CD4-positive, alpha-beta memory T cell (primary cell): ENCODE data around the gene IFI27L2. TPM values are rescaled to one million over a fixed set of nuclear protein-coding genes. Genes with fewer than 3 reads are reported as not detected.
"Not testable (repeated sequence)": the region's sequence is repeated elsewhere in the genome, so short reads cannot be mapped to it uniquely, and the experiment has no call there.

Experiments used
- CTCF ChIA-PET: fragments of 350-600 bp; sonication (Branson Sonifier 250); formaldehyde crosslinking; loops from one replicate; lab custom pipeline; 2021; ENCODE audit warnings: inconsistent platforms; ENCODE audit not compliant: partially characterized antibody; lab: Charles Lee
- POLR2A ChIA-PET: fragments of 350-600 bp; sonication (Branson Sonifier 250); formaldehyde crosslinking; loops from one replicate; lab custom pipeline; 2021; ENCODE audit not compliant: partially characterized antibody; lab: Charles Lee
- DNase-seq, 5 donors: peaks; one replicate each; pipeline versions ENCODE4 v3.0.0 to v3.0.0-alpha.2; 2020 to 2022; ENCODE audit warnings: mixed read lengths in 1 of 5
- H3K27ac ChIP-seq: one replicate; pipeline ENCODE4 v1.7.0; 2013; ENCODE audit warnings: low read depth, low read length
- H3K27me3 ChIP-seq: 2 replicates; pipeline ENCODE4 v1.7.0; 2013; ENCODE audit warnings: mild to moderate bottlenecking, low read length, moderate library complexity; ENCODE audit not compliant: insufficient read depth
- H3K36me3 ChIP-seq: 2 replicates; pipeline ENCODE4 v1.7.0; 2013; ENCODE audit warnings: mild to moderate bottlenecking, low read length, moderate library complexity; ENCODE audit not compliant: insufficient read depth
- H3K4me1 ChIP-seq: 2 replicates; pipeline ENCODE4 v1.7.0; 2013; ENCODE audit warnings: mild to moderate bottlenecking, low read length, moderate library complexity; ENCODE audit not compliant: insufficient read depth
- H3K4me3 ChIP-seq, 2 donors: one replicate each; pipeline ENCODE4 v1.7.0; 2013; ENCODE audit warnings: low read length in 2 of 2, mild to moderate bottlenecking in 1 of 2
- H3K9me3 ChIP-seq, 2 donors: one replicate each; pipeline ENCODE4 v1.7.0; 2013; ENCODE audit warnings: low read length in 2 of 2, control low read depth in 1 of 2; ENCODE audit not compliant: control insufficient read depth in 1 of 2
- H3K27ac Mint-ChIP-seq, 7 donors: one replicate each; pipeline ENCODE4 v1.8.0; 2020 to 2021; ENCODE audit warnings: mixed read lengths in 7 of 7, mild to moderate bottlenecking in 6 of 7, inconsistent platforms in 3 of 7, moderate library complexity in 3 of 7
- H3K27me3 Mint-ChIP-seq, 2 donors: one replicate each; pipeline ENCODE4 v1.8.0; 2020 to 2021; ENCODE audit warnings: mixed read lengths in 2 of 2
- H3K36me3 Mint-ChIP-seq, 2 donors: one replicate each; pipeline ENCODE4 v1.8.0; 2020 to 2021; ENCODE audit warnings: mixed read lengths in 2 of 2, inconsistent platforms in 1 of 2, mild to moderate bottlenecking in 1 of 2
- H3K4me1 Mint-ChIP-seq, 4 donors: one replicate each; pipeline ENCODE4 v1.8.0; 2020 to 2021; ENCODE audit warnings: mixed read lengths in 4 of 4, mild to moderate bottlenecking in 1 of 4
- H3K4me3 Mint-ChIP-seq, 8 donors: one replicate each; pipeline ENCODE4 v1.8.0; 2020 to 2021; ENCODE audit warnings: mixed read lengths in 8 of 8, mild to moderate bottlenecking in 7 of 8, moderate library complexity in 6 of 8, inconsistent platforms in 3 of 8
- H3K9me3 Mint-ChIP-seq, 8 donors: one replicate each; pipeline ENCODE4 v1.8.0; 2020 to 2021; ENCODE audit warnings: mixed read lengths in 8 of 8, mild to moderate bottlenecking in 5 of 8, inconsistent platforms in 3 of 8, moderate library complexity in 1 of 8
- intact Hi-C: fragments of 100-400 bp; cut with micrococcal nuclease; formaldehyde crosslinking; loops from one replicate; pipeline ENCODE4 v1.15.1; 2023
- polyA plus RNA-seq, 2 donors: library from polyadenylated mRNA; unstranded; fragments of 300-500 nt; fragmentation: Illumina TruSeq; gene quantifications; one replicate each; pipeline ENCODE4 v1.2.3, GENCODE V29; 2021
- total RNA-seq, 2 experiments: library from RNA; stranded (reverse); gene quantifications; one replicate each; pipeline ENCODE4 v1.2.3, GENCODE V29; 2021

Gene IFI27L2
- total and polyA plus RNA-seq, 4 experiments from 2014 or later, result 34.0 to 87.9 (median 49.8) TPM

DNA sequence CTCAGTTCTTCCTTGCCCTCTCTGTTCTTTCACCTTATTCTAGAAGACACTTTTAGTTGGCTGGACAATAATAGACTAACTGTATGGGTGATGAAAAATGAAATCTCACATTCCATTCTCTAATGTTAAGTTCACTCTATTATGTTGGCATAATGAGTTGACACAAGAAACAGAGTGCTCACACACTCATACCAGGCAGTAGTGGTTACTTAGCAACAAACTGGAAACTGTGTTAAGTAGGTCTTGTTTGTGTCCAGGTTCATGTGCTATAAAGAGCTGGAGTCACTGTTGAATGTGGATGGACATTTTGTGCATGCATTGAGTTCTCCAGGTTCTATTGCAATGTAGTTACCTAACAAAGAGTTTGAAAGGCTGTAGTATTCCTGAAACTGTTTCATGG, 27.8 kb upstream of the IFI27L2 start:
- Histone ChIP-seq H3K36me3 (no peaks in the 10 kb centered on the region), H3K4me3 (no peak overlapping the region), H3K9me3 (no peaks in the 10 kb centered on the region), H3K27ac (no peak overlapping the region), H3K27me3 (no peaks in the 10 kb centered on the region), H3K4me1 (peaks cover 50% of the 10 kb centered on the region)
- ChIA-PET CTCF (interaction anchor here (1.7 to 4.2 kb wide), 5 partner anchors 12 to 121 kb away, joined by 5 to 23 read pairs (median 15); no protein-coding TSS in a partner anchor), POLR2A (interaction anchor here (1.9 to 2.6 kb wide), 3 partner anchors 11 to 131 kb away, joined by 4 to 35 read pairs (median 6); partner anchors contain the start of gene PPP4R4)
- Mint-ChIP-seq H3K27ac (peak overlapping the region in 2 of 7 donors; percentile 29 to 81), H3K4me3 (no peak overlapping the region), H3K36me3 (no peaks in the 10 kb centered on the region), H3K4me1 (peaks cover 31 to 59% (median 49%) of the 10 kb centered on the region in 4 donors), H3K9me3 (peaks cover 0 to under 1% (median 0%) of the 10 kb centered on the region in 8 donors), H3K27me3 (peaks cover 2 to 6% of the 10 kb centered on the region in 2 donors)
- intact Hi-C loops, result no loop called here
- DNase-seq, result no peak

GRCh38 chr14:94156143-94156542, 26.7 kb upstream of the IFI27L2 start:
- H3K9me3 ChIP-seq, DNase-seq, intact Hi-C loops, H3K27me3 Mint-ChIP-seq, H3K4me3 ChIP-seq, H3K27me3 ChIP-seq, POLR2A ChIA-PET, H3K36me3 ChIP-seq, H3K36me3 Mint-ChIP-seq, H3K27ac ChIP-seq, H3K9me3 Mint-ChIP-seq: not testable (repeated sequence)
- peak overlapping the region in 1 of 8 donors; percentile 36 for H3K4me3 Mint-ChIP-seq
- H3K27ac Mint-ChIP-seq, result peak overlapping the region in 3 of 7 donors; percentile 29 to 57 (median 37)
- CTCF ChIA-PET, result interaction anchor here (1.7 to 3.8 kb wide), 2 partner anchors 13 to 19 kb away, joined by 5 to 23 read pairs; no protein-coding TSS in a partner anchor
- peaks cover 21 to 48% (median 40%) of the 10 kb centered on the region in 4 donors for H3K4me1 Mint-ChIP-seq
- peaks cover 40% of the 10 kb centered on the region for H3K4me1 ChIP-seq

DNA sequence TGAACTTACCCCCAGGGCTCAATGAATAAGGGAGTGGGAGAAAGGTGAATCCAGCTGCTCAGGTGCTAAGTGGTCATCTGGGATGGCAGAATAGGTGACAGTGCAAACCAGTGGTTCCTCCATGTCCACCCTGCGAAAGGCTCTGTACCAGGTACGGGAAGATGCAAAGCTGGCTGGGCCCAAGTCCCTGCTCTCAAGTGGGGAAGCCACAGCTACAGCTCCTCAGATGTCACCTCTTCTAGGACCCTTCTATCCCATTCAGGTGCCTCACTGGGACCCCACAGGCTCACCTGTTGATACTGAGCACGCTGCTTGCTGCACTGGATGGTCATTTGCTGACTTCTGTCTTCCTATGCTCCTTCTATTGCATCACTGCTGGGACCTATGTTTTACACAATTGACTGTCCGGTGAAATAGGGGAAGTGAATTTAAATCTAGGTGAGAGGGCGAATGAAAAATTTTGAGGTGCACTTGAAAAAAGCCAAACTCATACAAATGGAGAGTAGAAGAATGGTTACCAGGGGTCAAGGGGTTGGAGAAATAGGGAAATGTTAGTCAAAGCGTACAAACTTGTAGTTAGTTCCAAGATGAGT, 24.4 kb upstream of the IFI27L2 start:
- ChIA-PET POLR2A (no interaction called here), CTCF (interaction anchor here (1.1 to 1.5 kb wide), 2 partner anchors 17 to 214 kb away, joined by 3 to 9 read pairs; no protein-coding TSS in a partner anchor)
- no peak overlapping the region for H3K27ac ChIP-seq
- Mint-ChIP-seq H3K27ac (no peak overlapping the region), H3K27me3 (peaks cover 6% of the 10 kb centered on the region in 2 donors), H3K9me3 (peaks cover 0 to 3% (median 0%) of the 10 kb centered on the region in 8 donors), H3K4me1 (peaks cover 10 to 28% (median 21%) of the 10 kb centered on the region in 4 donors), H3K4me3 (no peak overlapping the region), H3K36me3 (no peaks in the 10 kb centered on the region)
- H3K9me3 ChIP-seq, result no peaks in the 10 kb centered on the region
- H3K36me3 ChIP-seq, result no peaks in the 10 kb centered on the region
- no peak overlapping the region for H3K4me3 ChIP-seq
- no peaks in the 10 kb centered on the region for H3K27me3 ChIP-seq
- DNase-seq, result no peak
- intact Hi-C loops, result no loop called here
- H3K4me1 ChIP-seq, result peaks cover 20% of the 10 kb centered on the region

- Histone ChIP-seq H3K4me1 (peaks cover 8% of the 10 kb centered on the region), H3K27ac (no peak overlapping the region), H3K9me3 (no peaks in the 10 kb centered on the region), H3K4me3 (no peak overlapping the region), H3K27me3 (no peaks in the 10 kb centered on the region), H3K36me3 (no peaks in the 10 kb centered on the region)
- ChIA-PET POLR2A (no interaction called here), CTCF (interaction anchor here (1.3 to 1.5 kb wide), 2 partner anchors 16 to 21 kb away, joined by 5 to 9 read pairs; no protein-coding TSS in a partner anchor)
- Mint-ChIP-seq H3K4me3 (no peak overlapping the region), H3K36me3 (no peaks in the 10 kb centered on the region), H3K4me1 (peaks cover 1 to 16% (median 9%) of the 10 kb centered on the region in 4 donors), H3K9me3 (peaks cover 0 to 3% (median 0%) of the 10 kb centered on the region in 8 donors), H3K27me3 (peaks cover 6% of the 10 kb centered on the region in 2 donors), H3K27ac (no peak overlapping the region)
- intact Hi-C loops, result no loop called here
- no peak for DNase-seq
These were observed 23.3 kb upstream of the IFI27L2 start for GRCh38 chr14:94152676-94153075.

- DNase-seq, result no peak
- Mint-ChIP-seq H3K4me1 (peaks cover 12 to 17% (median 17%) of the 10 kb centered on the region in 4 donors), H3K27me3 (peaks cover 0 to 3% of the 10 kb centered on the region in 2 donors), H3K9me3 (peaks cover 0 to 5% (median 0%) of the 10 kb centered on the region in 8 donors), H3K4me3 (peak overlapping the region in 4 of 8 donors; percentile 3 to 32 (median 14)), H3K36me3 (no peaks in the 10 kb centered on the region), H3K27ac (no peak overlapping the region)
- ChIA-PET POLR2A (interaction anchor here (0.9 to 1.4 kb wide), 3 partner anchors 10 to 183 kb away, joined by 3 to 6 read pairs (median 4); no protein-coding TSS in a partner anchor), CTCF (interaction anchor here (1.1 to 11.1 kb wide), 6 partner anchors 9 to 206 kb away, joined by 3 to 92 read pairs (median 6); partner anchors contain the start of gene IFI27L2)
- Histone ChIP-seq H3K27me3 (no peaks in the 10 kb centered on the region), H3K4me1 (peaks cover 7% of the 10 kb centered on the region), H3K36me3 (no peaks in the 10 kb centered on the region), H3K27ac (no peak overlapping the region), H3K9me3 (no peaks in the 10 kb centered on the region), H3K4me3 (no peak overlapping the region)
- intact Hi-C loops, result no loop called here
These were observed 16.6 kb upstream of the IFI27L2 start for GRCh38 chr14:94145902-94146527.

GRCh38 chr14:94144765-94145164, 15.4 kb upstream of the IFI27L2 start:
- H3K4me3 ChIP-seq, result no peak overlapping the region
- no peaks in the 10 kb centered on the region for H3K9me3 ChIP-seq
- H3K4me1 ChIP-seq, result peaks cover 7% of the 10 kb centered on the region
- Mint-ChIP-seq H3K4me3 (no peak overlapping the region), H3K27ac (peak overlapping the region in 1 of 7 donors; percentile 61), H3K27me3 (peaks cover 0 to 1% of the 10 kb centered on the region in 2 donors), H3K4me1 (peaks cover 12 to 17% (median 17%) of the 10 kb centered on the region in 4 donors), H3K9me3 (peaks cover 0 to 4% (median 0%) of the 10 kb centered on the region in 8 donors), H3K36me3 (no peaks in the 10 kb centered on the region)
- no peaks in the 10 kb centered on the region for H3K36me3 ChIP-seq
- H3K27me3 ChIP-seq, result no peaks in the 10 kb centered on the region
- POLR2A ChIA-PET, result interaction anchor here (0.8 kb wide), 1 partner anchor 37 kb away, joined by 3 read pairs; no protein-coding TSS in a partner anchor
- DNase-seq, result no peak
- intact Hi-C loops, result no loop called here
- CTCF ChIA-PET, result interaction anchor here (2.1 to 11.1 kb wide), 4 partner anchors 8 to 205 kb away, joined by 5 to 92 read pairs (median 12); partner anchors contain the start of gene IFI27L2
- H3K27ac ChIP-seq, result no peak overlapping the region

- H3K27ac ChIP-seq, result no peak overlapping the region
- no peak for DNase-seq
- intact Hi-C loops, result no loop called here
- peaks cover 0 to 4% (median 0%) of the 10 kb centered on the region in 8 donors for H3K9me3 Mint-ChIP-seq
- no peak overlapping the region for H3K4me3 ChIP-seq
- POLR2A ChIA-PET, result no interaction called here
- H3K4me1 ChIP-seq, result peaks cover 7% of the 10 kb centered on the region
- no peaks in the 10 kb centered on the region for H3K36me3 ChIP-seq
- H3K27me3 Mint-ChIP-seq, result peaks cover 1% of the 10 kb centered on the region in 2 donors
- no peak overlapping the region for H3K4me3 Mint-ChIP-seq
- CTCF ChIA-PET, result interaction anchor here (1.5 to 11.1 kb wide), 4 partner anchors 13 to 108 kb away, joined by 3 to 119 read pairs (median 50); partner anchors contain the start of gene IFI27L2
- no peaks in the 10 kb centered on the region for H3K36me3 Mint-ChIP-seq
- H3K27me3 ChIP-seq, result no peaks in the 10 kb centered on the region
- no peak overlapping the region for H3K27ac Mint-ChIP-seq
- no peaks in the 10 kb centered on the region for H3K9me3 ChIP-seq
- H3K4me1 Mint-ChIP-seq, result peaks cover 12 to 17% (median 17%) of the 10 kb centered on the region in 4 donors
These were observed 14.3 kb upstream of the IFI27L2 start for GRCh38 chr14:94143711-94144110.
